Stimulated activated CD4-positive, alpha-beta T cell treated with anti-CD3 and anti-CD28 coated beads, Interleukin-4, amount 100 ng/mL, for 24 hours (primary cell): Measurements from ENCODE around the gene DGKB.

Experiments used
- DNase-seq: peaks from one replicate; pipeline ENCODE4 v3.0.0-alpha.2; 2020

The DGKB gene

DNA sequence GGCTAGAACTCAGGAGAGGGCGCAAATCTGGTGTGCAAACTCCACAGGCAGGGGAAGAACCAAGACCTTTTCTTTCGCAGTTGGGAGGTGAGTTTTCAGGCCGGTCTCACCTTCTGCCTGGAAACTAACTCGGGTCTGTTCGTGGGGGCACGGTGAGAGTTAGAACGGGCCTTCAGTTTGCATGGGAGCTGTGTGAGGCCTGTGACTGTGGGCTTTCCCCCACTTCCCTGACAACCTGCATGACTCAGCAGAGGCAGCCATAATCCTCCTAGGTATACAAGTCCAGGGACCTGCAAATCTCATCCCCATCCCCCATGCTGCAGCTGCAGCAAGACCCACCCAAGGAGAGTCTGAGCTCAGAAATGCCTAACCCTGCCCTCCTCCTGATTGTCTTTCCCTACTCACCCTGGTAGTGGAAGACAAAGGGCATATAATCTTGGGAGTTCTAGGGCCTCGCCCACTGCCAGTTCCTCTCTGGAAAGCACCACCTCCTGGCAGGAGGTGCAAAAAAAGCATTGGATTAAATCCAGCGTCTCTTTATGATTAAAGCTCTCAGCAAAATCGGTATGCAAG is 718.2 kb downstream of the DGKB start:
- DNase-seq, result no peak

DNA sequence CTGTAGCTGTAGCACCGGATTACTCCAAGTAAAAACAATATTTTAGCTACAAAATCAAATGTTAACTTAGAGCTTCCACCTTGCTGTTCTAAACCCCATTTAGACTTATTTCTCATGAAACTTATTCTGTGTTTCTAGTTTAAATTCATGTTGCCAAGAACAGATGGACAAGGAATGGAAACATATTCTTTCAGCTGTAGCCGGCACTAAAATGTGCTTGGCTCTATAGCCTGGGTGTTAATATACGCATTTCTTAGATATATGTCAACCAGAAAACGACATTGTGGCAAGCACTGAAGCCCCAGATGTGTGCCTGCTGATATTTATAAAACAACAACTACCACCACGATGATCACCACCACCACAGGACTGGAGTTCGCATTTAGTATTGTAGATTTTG is 722.8 kb downstream of the DGKB start:
- no peak for DNase-seq

DNA sequence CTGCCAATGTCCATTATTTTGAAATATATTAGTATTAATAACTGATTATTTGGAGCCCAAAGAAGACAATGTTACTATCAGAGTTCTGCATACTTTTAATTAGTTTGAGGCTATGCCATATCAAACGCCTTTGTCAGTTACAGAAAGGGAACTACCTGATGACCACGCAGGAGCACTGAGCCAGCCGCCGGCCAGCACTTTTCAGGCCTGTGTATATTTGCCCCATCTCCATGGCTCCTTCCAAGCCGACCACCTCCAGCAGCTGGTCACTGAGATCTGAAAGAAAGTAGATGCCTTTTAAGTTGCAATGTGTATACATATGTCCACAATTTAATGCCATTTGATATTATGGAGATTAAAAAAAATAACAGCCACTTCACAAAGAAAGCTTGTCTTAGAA is 724.7 kb downstream of the DGKB start:
- no peak for DNase-seq

DNA sequence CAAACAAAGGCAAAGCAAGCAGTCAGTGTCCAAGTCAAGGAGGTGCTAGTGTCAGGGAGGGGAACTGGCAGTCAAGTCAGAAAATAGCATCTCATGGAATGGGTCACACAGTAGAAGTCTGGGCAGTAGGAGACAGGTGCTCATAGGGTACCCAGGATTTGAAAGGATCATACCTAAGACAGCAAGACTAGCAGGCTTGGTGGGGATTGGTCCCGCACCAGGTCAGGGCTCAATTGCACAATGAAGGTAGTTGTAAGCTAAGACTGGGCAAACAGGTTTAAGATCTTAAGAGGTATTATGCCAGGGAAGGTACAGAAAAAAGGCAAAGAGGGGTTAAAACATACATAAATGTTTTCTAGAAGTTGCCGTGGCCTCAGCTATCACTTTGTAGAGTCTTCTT is 731.7 kb downstream of the DGKB start:
- no peak for DNase-seq

DNA sequence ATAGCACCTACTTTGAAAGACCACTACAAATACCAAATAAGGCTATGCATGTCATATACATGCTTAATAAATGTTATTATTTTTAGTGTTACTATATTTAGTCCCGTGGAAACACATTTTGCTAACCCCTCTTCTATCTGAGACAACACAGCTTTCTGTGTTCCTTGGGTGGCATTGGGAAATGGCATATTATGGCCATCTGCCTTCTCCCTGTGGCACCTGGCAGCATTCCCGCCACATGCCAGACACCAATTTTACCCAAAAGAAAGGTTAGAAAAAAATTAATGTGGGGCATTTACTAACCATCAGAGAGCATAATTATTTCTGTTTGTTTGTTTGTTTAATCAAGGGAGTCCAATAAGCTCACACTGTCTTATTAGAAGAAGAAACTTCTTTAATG is 744.4 kb downstream of the DGKB start:
- DNase-seq, result no peak

DNA sequence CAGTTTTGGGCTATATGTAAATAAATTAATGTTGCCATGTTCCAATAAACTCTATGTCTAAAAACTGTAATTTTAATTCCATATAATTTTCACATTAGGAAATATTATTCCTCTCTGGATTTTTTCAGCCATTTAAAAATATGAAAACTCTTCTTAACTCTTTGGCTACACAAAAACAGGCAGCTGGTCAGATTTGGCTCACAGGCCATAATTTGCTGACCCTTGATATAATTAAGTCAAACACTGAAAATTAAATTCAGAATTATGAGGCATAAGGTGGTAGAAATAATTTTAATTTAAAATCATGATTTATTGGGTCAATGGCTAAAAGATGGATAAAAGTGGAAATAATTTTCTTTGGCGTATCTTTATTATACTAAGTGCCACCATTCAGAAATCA is 746.1 kb downstream of the DGKB start:
- DNase-seq, result no peak

DNA sequence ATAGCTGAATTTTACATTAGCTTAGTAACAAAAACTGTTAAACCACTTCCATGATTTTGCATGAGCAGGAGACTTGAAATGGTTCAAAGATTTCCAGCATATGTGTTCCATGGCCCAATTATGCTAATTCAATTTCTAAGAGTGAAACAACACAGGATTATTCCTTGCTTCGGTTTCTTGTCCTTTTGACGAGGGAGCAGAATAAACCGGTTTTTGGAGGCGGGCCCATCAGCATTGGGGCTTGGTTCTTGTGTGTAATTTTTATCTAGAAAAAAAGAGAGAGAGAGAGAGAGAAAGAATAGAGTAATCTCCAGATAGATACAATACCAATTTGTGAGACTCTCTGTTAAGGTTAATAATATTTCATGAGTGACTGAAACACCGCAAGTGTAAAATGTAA is 753.6 kb downstream of the DGKB start:
- no peak for DNase-seq

DNA sequence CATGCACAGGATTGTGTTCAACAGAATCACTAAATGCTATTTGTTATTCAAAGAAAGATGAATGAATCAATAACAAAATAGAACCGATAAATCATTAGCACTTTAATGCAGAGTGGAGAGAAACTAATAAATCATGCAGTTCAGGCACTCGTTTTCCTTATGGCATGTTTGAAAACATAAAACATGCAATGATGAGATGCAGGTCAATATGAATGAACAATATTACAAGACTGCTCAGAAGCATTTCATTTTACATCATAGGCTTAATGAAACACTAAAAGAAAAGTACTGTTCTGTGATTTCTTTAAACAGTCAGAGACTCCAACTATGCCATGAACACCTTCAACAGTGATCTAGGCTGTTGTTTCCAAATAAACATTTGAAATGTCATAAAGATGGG is 755.0 kb downstream of the DGKB start:
- DNase-seq, result no peak

DNA sequence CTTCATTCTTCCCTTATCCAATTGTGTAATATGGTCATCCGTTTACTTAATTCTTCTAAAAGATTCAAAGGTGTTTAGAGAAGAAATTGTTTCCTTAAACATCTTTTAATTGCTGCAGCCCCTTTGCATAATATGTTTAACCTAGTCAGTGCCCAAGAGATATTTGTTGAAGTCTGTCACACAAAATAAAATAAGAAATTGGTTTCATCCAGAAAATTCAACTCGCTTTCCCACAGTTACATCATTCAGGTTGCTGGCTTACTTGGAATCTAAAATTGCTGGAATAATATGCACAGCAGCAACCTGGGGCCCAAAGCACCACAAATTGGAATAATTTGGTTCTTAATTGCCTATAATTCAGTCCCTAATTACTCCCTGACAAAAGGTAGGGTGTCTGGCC is 758.0 kb downstream of the DGKB start:
- no peak for DNase-seq

DNA sequence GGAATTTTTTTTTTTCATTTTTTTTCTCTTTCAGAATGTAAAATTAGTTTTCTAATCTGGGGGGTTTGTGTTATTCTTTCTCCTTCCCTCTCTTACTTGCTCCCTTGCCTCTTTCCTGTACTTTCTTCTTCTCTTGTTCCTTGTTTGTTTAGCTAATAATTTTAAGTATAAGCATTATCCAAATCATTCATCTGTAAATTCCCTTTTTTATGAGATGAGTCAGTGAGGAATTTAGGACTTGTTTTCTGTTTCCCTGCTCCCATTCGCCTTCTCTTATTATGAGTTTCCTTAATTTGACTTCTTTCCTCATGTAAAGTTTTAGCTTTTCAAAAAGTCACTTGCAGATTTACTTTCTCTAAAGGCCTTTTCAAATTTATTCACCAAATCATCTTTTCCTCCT is 758.4 kb downstream of the DGKB start:
- no peak for DNase-seq

DNA sequence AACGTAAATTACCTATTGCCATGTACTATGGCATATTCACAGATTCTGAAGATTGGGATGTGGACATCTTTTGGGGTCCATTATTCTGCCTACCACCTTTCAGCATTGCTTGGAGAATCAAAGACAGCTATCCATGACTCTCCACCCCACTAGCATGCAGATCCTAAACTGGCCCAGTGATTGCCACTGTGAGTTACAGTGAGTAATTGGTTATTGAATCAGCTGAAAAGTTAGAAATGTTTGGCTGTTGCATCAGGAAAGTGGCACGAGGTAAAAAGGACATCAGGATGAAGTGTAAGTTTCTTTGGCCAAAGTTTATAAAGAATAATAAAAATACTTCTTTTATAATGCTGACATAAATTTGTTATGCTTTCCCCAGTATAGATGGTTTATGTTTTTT is 764.9 kb downstream of the DGKB start:
- DNase-seq, result no peak

DNA sequence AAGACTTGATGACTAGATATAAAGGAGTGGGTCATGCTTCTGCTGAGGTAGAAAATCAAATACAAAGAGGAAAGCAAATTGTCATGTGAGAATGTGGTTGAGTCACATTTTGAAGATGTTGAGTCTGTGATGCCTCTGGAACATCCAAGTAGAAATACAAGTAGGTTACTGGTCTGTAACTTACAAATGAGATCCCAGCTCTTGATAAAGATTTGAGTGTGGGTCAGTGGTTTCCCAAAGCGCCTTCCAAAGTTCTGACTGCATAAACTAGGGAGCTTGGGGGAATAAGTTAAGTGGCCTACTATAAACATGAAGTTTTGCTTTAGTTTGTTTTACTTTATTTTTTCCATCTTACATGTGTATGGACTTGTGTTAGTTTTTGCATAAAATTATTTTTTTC is 768.8 kb downstream of the DGKB start:
- DNase-seq, result no peak

DNA sequence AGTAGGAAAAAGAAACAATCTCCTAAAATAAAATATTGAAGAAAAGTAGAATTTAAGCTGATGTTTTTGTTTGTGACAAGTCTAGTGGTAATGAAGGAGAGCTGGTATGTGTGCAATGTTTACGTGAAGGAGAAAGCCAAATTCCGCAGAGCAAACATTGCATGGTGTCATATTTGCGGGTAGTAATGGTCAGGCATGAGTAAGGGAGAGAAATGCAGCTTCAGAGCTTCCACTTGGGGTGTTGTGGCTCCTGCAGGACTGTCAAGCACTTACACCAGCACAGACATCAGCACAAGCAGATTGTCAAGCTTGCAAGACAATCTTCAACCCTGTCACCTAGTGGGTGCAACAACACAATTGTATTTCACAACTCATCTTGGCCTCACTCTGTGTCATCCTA is 776.6 kb downstream of the DGKB start:
- DNase-seq, result no peak

DNA sequence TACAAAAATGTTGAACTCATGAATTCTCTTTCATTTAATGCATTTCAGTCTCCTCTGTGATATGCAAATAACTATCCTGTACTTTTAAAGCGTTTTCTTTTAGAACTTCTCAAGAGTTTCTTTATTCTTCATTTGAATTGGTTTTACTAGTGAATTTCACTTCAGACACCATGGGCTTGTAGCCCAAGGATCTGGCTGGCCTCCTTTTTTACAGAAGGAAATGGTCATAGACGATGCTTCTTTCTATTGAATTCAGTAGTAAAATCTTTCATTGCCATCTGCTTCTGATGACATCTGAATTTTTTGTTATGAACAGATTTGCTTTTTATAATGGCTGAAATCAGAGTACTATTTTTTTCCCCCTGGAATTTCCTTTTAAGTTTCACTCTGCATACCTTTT is 777.8 kb downstream of the DGKB start:
- DNase-seq, result no peak

DNA sequence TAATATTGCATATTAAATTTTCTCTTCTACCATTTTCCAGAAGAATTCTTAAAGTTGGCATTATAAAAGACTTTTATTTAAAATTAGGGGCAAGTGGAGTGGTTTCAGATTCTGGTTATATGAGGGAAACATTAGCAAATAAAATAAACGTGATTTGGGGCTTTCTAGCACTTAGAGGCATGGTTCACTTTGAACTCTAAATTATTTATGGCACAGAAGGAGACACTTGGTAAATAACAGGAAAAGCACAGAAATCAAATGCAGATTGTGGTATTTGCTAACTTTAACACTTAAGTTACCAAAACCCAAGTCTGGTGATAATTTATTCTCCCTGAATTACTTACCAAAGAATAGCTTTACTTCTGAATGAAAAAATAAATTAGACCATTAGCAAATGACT is 778.6 kb downstream of the DGKB start:
- DNase-seq, result no peak

DNA sequence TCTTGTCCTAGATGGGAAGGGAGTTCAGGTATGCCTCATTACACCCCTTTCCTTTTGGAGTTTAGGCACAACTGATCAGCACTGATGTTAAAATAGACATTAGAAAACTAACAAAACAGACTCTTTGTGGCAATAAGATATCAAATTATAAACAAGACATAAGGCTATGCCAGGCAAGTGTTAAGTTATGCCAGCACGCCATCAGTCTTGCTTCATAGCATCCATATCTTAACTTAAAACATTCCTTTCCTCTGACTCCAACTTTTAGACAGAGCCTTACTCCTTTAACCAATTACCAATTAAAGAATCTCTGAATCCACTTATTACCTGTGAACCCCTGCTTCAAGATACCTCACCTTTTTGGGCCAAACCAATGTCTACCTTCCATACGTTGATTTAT is 786.9 kb downstream of the DGKB start:
- no peak for DNase-seq

DNA sequence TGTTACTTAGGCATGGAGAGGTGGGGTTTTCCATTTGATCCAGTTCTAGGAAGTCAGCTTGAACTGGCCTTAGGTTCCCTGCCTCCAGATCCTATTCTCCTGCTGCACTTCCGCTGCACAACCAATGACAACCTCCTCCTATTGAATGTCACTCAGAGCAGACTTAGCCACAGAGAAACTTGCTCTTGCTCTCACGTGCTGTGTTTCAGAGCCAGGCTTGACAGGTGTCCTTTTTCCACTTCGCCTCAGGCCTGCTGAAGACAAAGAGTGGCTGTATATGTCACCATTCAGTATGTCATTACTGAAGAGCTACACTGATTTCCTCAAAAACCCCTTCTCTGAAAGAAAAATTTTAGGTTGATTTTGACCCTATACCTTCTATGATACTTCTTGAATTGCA is 797.7 kb downstream of the DGKB start:
- DNase-seq, result no peak

DNA sequence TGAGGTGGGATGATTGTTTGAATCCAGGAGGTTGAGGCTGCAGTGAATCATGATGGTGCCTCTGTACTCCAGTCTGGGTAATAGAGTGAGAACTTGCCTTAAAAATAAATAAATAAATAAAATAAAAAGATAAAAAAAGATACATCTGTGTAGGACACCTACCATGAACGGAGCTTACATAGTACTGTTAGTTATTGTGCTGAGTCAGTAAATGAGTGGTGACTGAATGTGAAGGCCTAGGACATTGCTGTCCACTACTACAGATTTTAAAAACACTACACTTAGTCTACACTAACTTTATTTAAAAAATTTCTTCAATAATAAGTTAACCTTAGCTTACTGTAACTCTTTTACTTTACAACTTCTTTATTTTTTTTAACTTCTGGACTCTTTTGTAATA is 806.4 kb downstream of the DGKB start:
- no peak for DNase-seq

DNA sequence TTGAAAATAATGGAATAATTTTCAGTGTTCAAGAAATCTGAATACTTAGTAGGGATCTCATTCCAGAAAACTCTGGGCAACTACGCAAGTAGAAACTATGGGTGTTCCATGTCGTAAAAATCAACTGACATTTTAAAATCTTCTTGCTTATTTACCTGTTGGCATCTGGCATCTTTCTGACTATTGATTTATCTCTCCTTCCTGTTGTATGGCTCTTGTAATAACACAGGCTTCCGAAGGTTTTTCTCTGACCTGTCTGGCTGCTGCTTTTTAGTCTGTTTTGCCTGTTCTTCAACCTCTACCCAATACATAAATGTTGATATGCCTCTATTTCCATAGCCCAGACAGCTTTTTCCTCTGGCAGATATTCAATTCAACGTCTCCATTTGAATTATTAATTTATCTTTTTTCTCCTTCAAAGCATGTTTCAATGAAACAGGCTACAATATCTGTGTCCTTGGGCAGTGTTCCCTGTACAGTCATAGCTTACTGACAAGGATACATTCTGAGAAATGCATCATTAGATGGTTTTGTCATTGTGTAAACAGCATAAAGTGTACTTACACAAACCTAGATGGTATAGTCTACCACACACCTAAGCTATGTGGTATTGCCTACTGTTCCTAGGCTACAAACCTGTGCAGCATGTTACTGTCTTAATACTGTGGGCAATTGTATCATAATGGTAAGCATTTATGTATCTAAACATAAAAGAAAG is 807.2 kb downstream of the DGKB start:
- no peak for DNase-seq
